RWPE2 (cell line): ENCODE results near the gene CALD1.
"Not testable (repeated sequence)": the region's sequence is repeated elsewhere in the genome, so short reads cannot be mapped to it uniquely, and the experiment has no call there.

Experiments used
- ATAC-seq: fragments of 200-7000 bp; cut with Tn5 transposase; 3 replicates; pipeline ENCODE4 v1.9.1; 2021; ENCODE audit warnings: low read depth
- DNase-seq: peaks from one replicate; pipeline ENCODE4 v3.0.0-alpha.2; 2020; ENCODE audit warnings: low spot score
- H3K27ac ChIP-seq: fragments of 450-650 bp; 2 replicates; pipeline ENCODE4 v1.5.1; 2017; ENCODE audit warnings: mild to moderate bottlenecking; ENCODE audit not compliant: poor library complexity, severe bottlenecking
- H3K27me3 ChIP-seq: fragments of 250-450 bp; sonication (Bioruptor Pico); 2 replicates; pipeline ENCODE4 v1.5.1; 2021; ENCODE audit warnings: mild to moderate bottlenecking, moderate library complexity; ENCODE audit not compliant: insufficient read depth, poor library complexity, severe bottlenecking
- H3K36me3 ChIP-seq: fragments of 250-450 bp; sonication (Bioruptor Pico); 2 replicates; pipeline ENCODE4 v1.5.1; 2020; ENCODE audit warnings: low read depth, mild to moderate bottlenecking, moderate library complexity
- H3K4me1 ChIP-seq: fragments of 250-450 bp; sonication (Bioruptor Pico); 2 replicates; pipeline ENCODE4 v1.5.1; 2021; ENCODE audit warnings: mild to moderate bottlenecking, moderate library complexity; ENCODE audit not compliant: insufficient read depth, poor library complexity, severe bottlenecking
- H3K4me3 ChIP-seq: fragments of 250-450 bp; sonication (Bioruptor Pico); 2 replicates; pipeline ENCODE4 v1.5.1; 2021; ENCODE audit warnings: mild to moderate bottlenecking, moderate library complexity; ENCODE audit not compliant: severe bottlenecking
- H3K9me3 ChIP-seq: fragments of 250-450 bp; sonication (Bioruptor Pico); 2 replicates; pipeline ENCODE4 v1.5.1; 2021; ENCODE audit warnings: mild to moderate bottlenecking, moderate library complexity; ENCODE audit not compliant: severe bottlenecking
- TF ChIP-seq, protein P1 (sequence below): fragments of 450-650 bp; IDR thresholded peaks from one replicate; pipeline ENCODE4 v1.5.1; 2017; ENCODE audit warnings: mild to moderate bottlenecking, moderate library complexity; ENCODE audit not compliant: poor library complexity, severe bottlenecking

CALD1 gene

DNA sequence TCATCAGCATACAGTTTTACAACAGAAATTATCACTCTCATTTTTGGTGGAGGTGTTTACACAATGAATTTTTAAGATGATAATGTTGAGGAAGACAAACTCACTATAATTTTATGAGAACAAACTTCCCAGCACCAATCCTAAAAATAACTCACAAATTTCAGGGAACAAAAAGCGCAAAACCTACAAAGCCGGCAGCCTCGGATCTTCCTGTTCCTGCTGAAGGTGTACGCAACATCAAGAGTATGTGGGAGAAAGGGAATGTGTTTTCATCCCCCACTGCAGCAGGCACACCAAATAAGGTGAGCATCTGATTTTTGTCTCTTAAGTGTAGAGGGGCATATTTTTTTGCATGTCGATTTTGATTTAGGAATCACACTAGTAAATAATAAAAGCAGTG, 180.4 kb downstream of the CALD1 start:
- no peak for ATAC-seq
- H3K4me1 ChIP-seq: no peaks in the 10 kb centered on the region

DNA sequence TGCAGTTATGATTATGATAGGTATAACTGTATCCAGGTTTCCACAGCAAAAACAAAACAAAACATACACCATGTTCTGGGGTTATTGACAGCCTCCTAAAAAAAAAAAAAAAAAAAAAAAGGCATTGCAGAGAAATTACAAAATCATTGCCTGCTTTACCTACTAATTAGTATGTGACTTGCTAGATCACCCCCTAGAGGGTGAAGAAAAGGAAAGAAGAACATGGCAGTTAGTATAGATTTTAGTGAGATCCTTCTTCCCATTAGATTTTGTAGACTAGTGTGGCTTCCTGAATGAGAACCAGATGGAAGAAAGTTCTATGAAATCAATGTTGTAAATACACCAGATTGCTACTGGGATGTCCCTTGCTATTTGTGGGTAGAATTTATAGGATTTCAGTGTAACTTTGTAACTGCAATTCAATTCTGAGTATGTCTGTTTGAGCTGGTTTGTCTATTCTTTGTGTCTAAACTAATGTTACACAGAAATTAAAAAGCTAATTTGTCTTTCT, 182.9 kb downstream of the CALD1 start:
- H3K4me3 ChIP-seq: no peak overlapping the region
- no peak for ATAC-seq
- H3K4me1 ChIP-seq: no peaks in the 10 kb centered on the region
- H3K27me3 ChIP-seq: no peaks in the 10 kb centered on the region
- H3K9me3 ChIP-seq: no peaks in the 10 kb centered on the region
- TF ChIP-seq, protein P1, sequence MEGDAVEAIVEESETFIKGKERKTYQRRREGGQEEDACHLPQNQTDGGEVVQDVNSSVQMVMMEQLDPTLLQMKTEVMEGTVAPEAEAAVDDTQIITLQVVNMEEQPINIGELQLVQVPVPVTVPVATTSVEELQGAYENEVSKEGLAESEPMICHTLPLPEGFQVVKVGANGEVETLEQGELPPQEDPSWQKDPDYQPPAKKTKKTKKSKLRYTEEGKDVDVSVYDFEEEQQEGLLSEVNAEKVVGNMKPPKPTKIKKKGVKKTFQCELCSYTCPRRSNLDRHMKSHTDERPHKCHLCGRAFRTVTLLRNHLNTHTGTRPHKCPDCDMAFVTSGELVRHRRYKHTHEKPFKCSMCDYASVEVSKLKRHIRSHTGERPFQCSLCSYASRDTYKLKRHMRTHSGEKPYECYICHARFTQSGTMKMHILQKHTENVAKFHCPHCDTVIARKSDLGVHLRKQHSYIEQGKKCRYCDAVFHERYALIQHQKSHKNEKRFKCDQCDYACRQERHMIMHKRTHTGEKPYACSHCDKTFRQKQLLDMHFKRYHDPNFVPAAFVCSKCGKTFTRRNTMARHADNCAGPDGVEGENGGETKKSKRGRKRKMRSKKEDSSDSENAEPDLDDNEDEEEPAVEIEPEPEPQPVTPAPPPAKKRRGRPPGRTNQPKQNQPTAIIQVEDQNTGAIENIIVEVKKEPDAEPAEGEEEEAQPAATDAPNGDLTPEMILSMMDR: no peak
- no peak for DNase-seq
- H3K27ac ChIP-seq: no peak overlapping the region
- H3K36me3 ChIP-seq: peaks cover 86% of the 10 kb centered on the region

More for the DNA sequence above, 180.4 kb downstream of the CALD1 start:
- no peak for DNase-seq
- no peak overlapping the region for H3K4me3 ChIP-seq
- H3K27me3 ChIP-seq: no peaks in the 10 kb centered on the region
- H3K36me3 ChIP-seq: peaks cover 92% of the 10 kb centered on the region
- no peak overlapping the region for H3K27ac ChIP-seq
- TF ChIP-seq, protein P1: no peak
- no peaks in the 10 kb centered on the region for H3K9me3 ChIP-seq

DNA sequence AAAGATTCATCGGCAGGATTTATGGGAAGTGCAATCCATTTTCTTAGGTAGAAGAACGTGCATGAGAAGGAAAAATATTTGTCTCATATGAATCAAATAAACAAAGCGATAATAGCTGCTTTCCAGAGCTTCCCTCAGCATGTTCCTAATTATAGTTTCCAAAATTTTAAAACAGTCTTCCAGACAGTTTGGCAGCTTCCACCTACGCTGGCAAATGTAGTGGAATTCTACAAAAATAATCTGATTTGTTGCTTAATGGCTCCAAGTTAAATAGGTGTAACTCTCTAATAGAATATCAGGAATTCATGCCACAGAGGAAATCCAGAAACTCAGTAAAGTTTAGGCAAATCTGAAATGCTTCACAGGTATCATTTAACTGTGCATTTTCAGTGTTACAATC, 183.6 kb downstream of the CALD1 start:
- H3K4me3 ChIP-seq: no peak overlapping the region
- peaks cover 79% of the 10 kb centered on the region for H3K36me3 ChIP-seq
- no peaks in the 10 kb centered on the region for H3K27me3 ChIP-seq
- TF ChIP-seq, protein P1: no peak
- no peak overlapping the region for H3K27ac ChIP-seq
- H3K9me3 ChIP-seq: no peaks in the 10 kb centered on the region
- ATAC-seq (no peak), DNase-seq (no peak)
- H3K4me1 ChIP-seq: no peaks in the 10 kb centered on the region

DNA sequence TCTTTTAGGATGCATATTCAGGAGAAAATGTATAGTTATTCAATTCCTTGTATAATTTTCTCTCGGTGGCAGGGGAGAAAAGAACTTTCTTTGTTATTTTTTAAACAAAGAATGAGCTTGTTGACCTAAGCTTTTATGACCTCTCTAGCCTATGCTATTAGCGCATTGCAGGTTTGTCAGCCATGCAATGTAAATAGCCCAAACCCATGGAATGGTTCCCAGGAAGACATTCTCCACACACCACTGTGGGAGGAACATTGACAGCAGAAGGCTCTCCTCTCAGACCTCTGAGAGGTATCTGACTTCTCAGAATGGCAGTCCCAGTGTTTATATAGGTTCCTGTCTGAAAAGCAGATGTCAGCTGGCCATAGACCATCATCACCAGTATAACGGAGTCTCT, 187.3 kb downstream of the CALD1 start:
- Histone ChIP-seq H3K4me3 (no peak overlapping the region), H3K9me3 (no peaks in the 10 kb centered on the region), H3K27ac (no peak overlapping the region), H3K36me3 (peaks cover 44% of the 10 kb centered on the region), H3K27me3 (no peaks in the 10 kb centered on the region), H3K4me1 (no peaks in the 10 kb centered on the region)
- no peak for DNase-seq
- TF ChIP-seq, protein P1: no peak
- no peak for ATAC-seq

DNA sequence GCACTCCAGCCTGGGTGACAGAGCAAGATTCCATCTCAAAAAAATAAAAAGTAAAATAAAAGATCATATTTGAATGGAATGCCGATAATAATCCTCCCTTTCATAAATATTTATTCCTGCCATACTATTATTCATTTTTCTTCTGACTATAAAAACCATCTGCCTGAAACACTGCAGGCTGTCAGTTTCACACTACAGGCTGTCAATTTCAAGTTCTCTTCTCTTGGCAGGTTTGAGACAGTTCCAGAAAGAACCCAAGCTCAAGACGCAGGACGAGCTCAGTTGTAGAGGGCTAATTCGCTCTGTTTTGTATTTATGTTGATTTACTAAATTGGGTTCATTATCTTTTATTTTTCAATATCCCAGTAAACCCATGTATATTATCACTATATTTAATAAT, 188.7 kb downstream of the CALD1 start:
- Histone ChIP-seq H3K27me3 (no peaks in the 10 kb centered on the region), H3K4me3 (no peak overlapping the region), H3K9me3 (no peaks in the 10 kb centered on the region), H3K36me3 (peaks cover 37% of the 10 kb centered on the region), H3K27ac (no peak overlapping the region), H3K4me1 (no peaks in the 10 kb centered on the region)
- TF ChIP-seq, protein P1: no peak
- ATAC-seq (no peak), DNase-seq (no peak)

DNA sequence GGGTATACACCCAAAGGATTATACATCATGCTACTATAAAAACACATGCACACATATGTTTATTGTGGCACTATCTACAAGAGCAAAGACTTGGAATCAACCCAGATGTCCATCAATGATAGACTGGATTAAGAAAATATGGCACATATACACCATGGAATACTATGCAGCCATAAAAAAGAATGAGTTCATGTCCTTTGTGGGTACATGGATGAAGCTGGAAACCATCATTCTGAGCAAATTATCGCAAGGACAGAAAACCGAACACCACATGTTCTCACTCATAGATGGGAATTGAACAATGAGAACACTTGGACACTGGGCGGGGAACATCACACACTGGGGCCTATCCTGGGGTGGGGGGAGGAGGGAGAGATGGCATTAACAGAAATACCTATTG, 202.2 kb downstream of the CALD1 start:
- H3K36me3 ChIP-seq, H3K4me3 ChIP-seq, H3K27me3 ChIP-seq, H3K4me1 ChIP-seq, H3K9me3 ChIP-seq, DNase-seq, ATAC-seq, H3K27ac ChIP-seq: not testable (repeated sequence)
